PFSK-1 (cell line): ENCODE measurements around the gene STAT4.

ENCODE experiments used
- POLR2AphosphoS5 ChIP-seq: IDR thresholded peaks from 2 replicates; pipeline ENCODE4 v1.6.1; 2012; ENCODE audit warnings: low read depth, mild to moderate bottlenecking, control low read depth, low read length, moderate library complexity
- SIN3A ChIP-seq: IDR thresholded peaks from 2 replicates; pipeline ENCODE4 v1.6.1; 2012; ENCODE audit warnings: mild to moderate bottlenecking, low read length, moderate library complexity, borderline replicate concordance; ENCODE audit not compliant: insufficient read depth
- TF ChIP-seq, protein P1 (sequence below), 2 experiments: IDR thresholded peaks; 2 replicates each; pipeline versions ENCODE4 v1.6.1 to v1.8.0; 2011 to 2012; ENCODE audit warnings: low read depth in 2 of 2, low read length in 2 of 2, control low read depth in 1 of 2, inconsistent platforms in 1 of 2, mild to moderate bottlenecking in 1 of 2, moderate library complexity in 1 of 2; ENCODE audit not compliant: insufficient read depth in 1 of 2

DNA sequence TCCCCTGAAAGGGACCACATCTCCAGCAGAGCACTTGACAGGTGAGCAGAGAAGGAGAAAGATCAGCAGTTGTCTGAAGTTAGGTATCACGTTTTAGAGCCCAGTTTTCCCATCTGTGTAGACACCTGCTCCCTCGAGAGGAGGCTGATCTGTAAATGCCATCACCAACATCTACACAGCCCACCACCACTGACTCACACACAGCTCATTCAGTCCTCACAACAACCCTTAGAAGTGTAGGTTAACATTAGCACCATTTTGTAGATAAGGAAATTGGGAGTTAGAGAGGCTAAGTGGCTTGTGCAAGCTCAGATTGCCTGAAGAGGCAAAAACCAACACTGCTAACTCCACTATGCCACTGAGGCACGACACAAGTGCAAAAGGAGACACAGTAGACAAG, 99.6 kb downstream of the STAT4 start:
- no peak for TF ChIP-seq POLR2AphosphoS5
- TF ChIP-seq, protein P1, sequence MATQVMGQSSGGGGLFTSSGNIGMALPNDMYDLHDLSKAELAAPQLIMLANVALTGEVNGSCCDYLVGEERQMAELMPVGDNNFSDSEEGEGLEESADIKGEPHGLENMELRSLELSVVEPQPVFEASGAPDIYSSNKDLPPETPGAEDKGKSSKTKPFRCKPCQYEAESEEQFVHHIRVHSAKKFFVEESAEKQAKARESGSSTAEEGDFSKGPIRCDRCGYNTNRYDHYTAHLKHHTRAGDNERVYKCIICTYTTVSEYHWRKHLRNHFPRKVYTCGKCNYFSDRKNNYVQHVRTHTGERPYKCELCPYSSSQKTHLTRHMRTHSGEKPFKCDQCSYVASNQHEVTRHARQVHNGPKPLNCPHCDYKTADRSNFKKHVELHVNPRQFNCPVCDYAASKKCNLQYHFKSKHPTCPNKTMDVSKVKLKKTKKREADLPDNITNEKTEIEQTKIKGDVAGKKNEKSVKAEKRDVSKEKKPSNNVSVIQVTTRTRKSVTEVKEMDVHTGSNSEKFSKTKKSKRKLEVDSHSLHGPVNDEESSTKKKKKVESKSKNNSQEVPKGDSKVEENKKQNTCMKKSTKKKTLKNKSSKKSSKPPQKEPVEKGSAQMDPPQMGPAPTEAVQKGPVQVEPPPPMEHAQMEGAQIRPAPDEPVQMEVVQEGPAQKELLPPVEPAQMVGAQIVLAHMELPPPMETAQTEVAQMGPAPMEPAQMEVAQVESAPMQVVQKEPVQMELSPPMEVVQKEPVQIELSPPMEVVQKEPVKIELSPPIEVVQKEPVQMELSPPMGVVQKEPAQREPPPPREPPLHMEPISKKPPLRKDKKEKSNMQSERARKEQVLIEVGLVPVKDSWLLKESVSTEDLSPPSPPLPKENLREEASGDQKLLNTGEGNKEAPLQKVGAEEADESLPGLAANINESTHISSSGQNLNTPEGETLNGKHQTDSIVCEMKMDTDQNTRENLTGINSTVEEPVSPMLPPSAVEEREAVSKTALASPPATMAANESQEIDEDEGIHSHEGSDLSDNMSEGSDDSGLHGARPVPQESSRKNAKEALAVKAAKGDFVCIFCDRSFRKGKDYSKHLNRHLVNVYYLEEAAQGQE (IDR thresholded peaks at IDR 0.05; ENCODE audit: insufficient read depth in 1 of 2, low read depth in 2 of 2, low read length in 2 of 2): no peak
- TF ChIP-seq SIN3A: no peak
